Type B pancreatic cell (in vitro differentiated cells): ENCODE data around the gene CYP46A1. TPM values are rescaled to one million over a fixed set of nuclear protein-coding genes. Genes with fewer than 3 reads are reported as not detected.

ENCODE experiments used
- DNase-seq: peaks from one replicate; pipeline ENCODE4 v3.0.0; 2021; ENCODE audit warnings: mixed read lengths; ENCODE audit not compliant: unreplicated experiment; ENCODE audit errors: extremely low spot score
- H3K27ac Mint-ChIP-seq: 2 replicates; pipeline ENCODE4 v1.8.0; 2021; ENCODE audit warnings: mild to moderate bottlenecking, mixed read lengths
- H3K27me3 Mint-ChIP-seq: 2 replicates; pipeline ENCODE4 v1.8.0; 2021; ENCODE audit warnings: mixed read lengths
- H3K36me3 Mint-ChIP-seq: 2 replicates; pipeline ENCODE4 v1.8.0; 2021; ENCODE audit warnings: mixed read lengths
- H3K4me1 Mint-ChIP-seq: one replicate; pipeline ENCODE4 v1.8.0; 2021; ENCODE audit warnings: mixed read lengths; ENCODE audit not compliant: unreplicated experiment
- H3K4me3 Mint-ChIP-seq: 2 replicates; pipeline ENCODE4 v1.8.0; 2021; ENCODE audit warnings: mild to moderate bottlenecking, mixed read lengths
- H3K9me3 Mint-ChIP-seq: 2 replicates; pipeline ENCODE4 v1.8.0; 2021; ENCODE audit warnings: mixed read lengths
- CTCF ChIP-seq: fragments of 200-600 bp; sonication (generic); conservative IDR thresholded peaks from 2 replicates; pipeline ENCODE4 v1.5.0; 2021; ENCODE audit warnings: antibody characterized with exemption, mild to moderate bottlenecking
- total RNA-seq: library from RNA; stranded (reverse); gene quantifications from 2 replicates; pipeline ENCODE4 v1.2.1, GENCODE V29; 2021; ENCODE audit warnings: low replicate concordance

The CYP46A1 gene
- total RNA-seq, 1 donor from 2014 or later, result 4.7 TPM

- DNase-seq, result no peak
- H3K9me3 Mint-ChIP-seq, result no peaks in the 10 kb centered on the region
- H3K36me3 Mint-ChIP-seq, result no peaks in the 10 kb centered on the region
- no peak for TF ChIP-seq CTCF
- H3K4me3 Mint-ChIP-seq, result no peak overlapping the region
- H3K27ac Mint-ChIP-seq, result peak overlapping the region; percentile 87
- peaks cover 31% of the 10 kb centered on the region for H3K4me1 Mint-ChIP-seq
- peaks cover 11% of the 10 kb centered on the region for H3K27me3 Mint-ChIP-seq
Measured at GRCh38 chr14:99750746-99751450, 66.8 kb downstream of the CYP46A1 start.

GRCh38 chr14:99751539-99752485 lies 67.7 kb downstream of the CYP46A1 start:
- DNase-seq, result no peak
- Mint-ChIP-seq H3K36me3 (no peaks in the 10 kb centered on the region), H3K4me1 (peaks cover 28% of the 10 kb centered on the region), H3K27ac (peak overlapping the region; percentile 87), H3K9me3 (no peaks in the 10 kb centered on the region), H3K4me3 (peak overlapping the region; percentile 29), H3K27me3 (peaks cover 11% of the 10 kb centered on the region)
- TF ChIP-seq CTCF, result no peak

GRCh38 chr14:99752486-99753121 lies 68.5 kb downstream of the CYP46A1 start:
- Mint-ChIP-seq H3K4me3 (peak overlapping the region; percentile 31), H3K27me3 (peaks cover 11% of the 10 kb centered on the region), H3K9me3 (no peaks in the 10 kb centered on the region), H3K36me3 (no peaks in the 10 kb centered on the region), H3K4me1 (peaks cover 24% of the 10 kb centered on the region), H3K27ac (peak overlapping the region; percentile 87)
- no peak for TF ChIP-seq CTCF
- no peak for DNase-seq

- H3K27ac Mint-ChIP-seq, result peak overlapping the region; percentile 83
- H3K27me3 Mint-ChIP-seq, result peaks cover 11% of the 10 kb centered on the region
- TF ChIP-seq CTCF, result no peak
- H3K4me1 Mint-ChIP-seq, result peaks cover 28% of the 10 kb centered on the region
- H3K9me3 Mint-ChIP-seq, result no peaks in the 10 kb centered on the region
- no peaks in the 10 kb centered on the region for H3K36me3 Mint-ChIP-seq
- no peak overlapping the region for H3K4me3 Mint-ChIP-seq
- no peak for DNase-seq
Measured at GRCh38 chr14:99753225-99754140, 69.4 kb downstream of the CYP46A1 start.
